ENCODE data around the gene TMEM183A. TPM values are rescaled to one million over a fixed set of nuclear protein-coding genes. Genes with fewer than 3 reads are reported as not detected.
"Not testable (repeated sequence)": the region's sequence is repeated elsewhere in the genome, so short reads cannot be mapped to it uniquely, and the experiment has no call there.

TMEM183A gene
- total and polyA plus RNA-seq, 10 of the 15 experiments (the other 5 are each of a cell fraction or from before 2014, with no cell fraction given) = 12.3 to 103 (median 66.3) TPM

GRCh38 chr1:203017692-203018091 lies 10.5 kb downstream of the TMEM183A start (continued):
- TF ChIP-seq ZBTB40 (IDR thresholded peaks at IDR 0.05; ENCODE audit: borderline replicate concordance) = no peak
- TF ChIP-seq SIX5 (IDR thresholded peaks at IDR 0.05; ENCODE audit: low read depth, low read length, severe bottlenecking) = no peak
- no peak for TF ChIP-seq CHD4 (IDR thresholded peaks at IDR 0.05)
- TF ChIP-seq BMI1 (IDR thresholded peaks at IDR 0.05; ENCODE audit: borderline replicate concordance) = no peak

- SMC1A ChIA-PET (ENCODE audit: uncharacterized antibody, unreplicated experiment); FAIRE-seq; H3K27me3 ChIP-seq (replicated peaks in 1 of 2; ENCODE audit: control insufficient read depth in 2 of 2, insufficient read depth in 2 of 2, low read length in 1 of 2); H4K20me1 ChIP-seq (ENCODE audit: control insufficient read depth, insufficient read depth); H3K9ac ChIP-seq (ENCODE audit: control insufficient read depth, insufficient read depth, low read length); DNase-seq (ENCODE audit: low read depth, low spot score); H3K4me1 ChIP-seq (ENCODE audit: control insufficient read depth, insufficient read depth, low read length); H2AFZ ChIP-seq (ENCODE audit: control insufficient read depth, low read depth, low read length); RAD21 ChIA-PET (ENCODE audit: unreplicated experiment); H3K27ac ChIP-seq (ENCODE audit: control insufficient read depth, insufficient read depth); H3K9me3 ChIP-seq (replicated peaks; ENCODE audit: control insufficient read depth, insufficient read depth, low read length); BruUV-seq (replicated peaks); H3K4me3 ChIP-seq; H3K79me2 ChIP-seq (ENCODE audit: control insufficient read depth, insufficient read depth, low read length); in situ Hi-C loops (cut with MboI); H3K4me2 ChIP-seq (ENCODE audit: control insufficient read depth, insufficient read depth); intact Hi-C loops (cut with micrococcal nuclease; ENCODE audit: unreplicated experiment): not testable (repeated sequence)
- POLR2A ChIA-PET = interaction anchor here (0.6 to 1.7 kb wide), 2 partner anchors 13 to 679 kb away, joined by 4 to 8 read pairs; no protein-coding TSS in a partner anchor
- CTCF ChIA-PET = interaction anchor here (0.6 to 1.9 kb wide), 2 partner anchors 13 to 192 kb away, joined by 3 to 5 read pairs; no protein-coding TSS in a partner anchor
- ATAC-seq = 0 out of 3 replicates have a peak, but pooled peaks have one; percentile 9
- 98% methylated on average over 4 of the region's 10 CpGs for WGBS (ENCODE audit: insufficient coverage, insufficient replicate concordance, low lambda C conversion rate, missing lambda C conversion rate)
- peaks cover 7 to 25% of the 10 kb centered on the region in 2 experiments for H3K36me3 ChIP-seq (ENCODE audit: control insufficient read depth in 2 of 2, insufficient read depth in 2 of 2, low read length in 1 of 2)
Observed at GRCh38 chr1:203022855-203023254, 15.7 kb downstream of the TMEM183A start.

Data from GM12878 (cell line).